Glutamatergic neuron (in vitro differentiated cells): ENCODE results near the gene COA7. TPM values are rescaled to one million over a fixed set of nuclear protein-coding genes. Genes with fewer than 3 reads are reported as not detected.
A peak's percentile ranks its signal among the peaks of the same experiment; 100 is the strongest.
"Not testable (repeated sequence)": the region's sequence is repeated elsewhere in the genome, so short reads cannot be mapped to it uniquely, and the experiment has no call there.

ENCODE experiments used
- DNase-seq: peaks from one replicate; pipeline ENCODE4 v3.0.0; 2022
- H3K27ac Mint-ChIP-seq: one replicate; pipeline ENCODE4 v1.8.0; 2020; ENCODE audit warnings: mild to moderate bottlenecking, mixed read lengths, inconsistent platforms; ENCODE audit not compliant: unreplicated experiment
- H3K27me3 Mint-ChIP-seq: one replicate; pipeline ENCODE4 v1.8.0; 2020; ENCODE audit warnings: mild to moderate bottlenecking, moderate library complexity, mixed read lengths, inconsistent platforms; ENCODE audit not compliant: unreplicated experiment
- H3K36me3 Mint-ChIP-seq: one replicate; pipeline ENCODE4 v1.8.0; 2020; ENCODE audit warnings: mild to moderate bottlenecking, mixed read lengths, inconsistent platforms; ENCODE audit not compliant: unreplicated experiment
- H3K4me1 Mint-ChIP-seq: one replicate; pipeline ENCODE4 v1.8.0; 2020; ENCODE audit warnings: mild to moderate bottlenecking, low read depth, mixed read lengths, inconsistent platforms; ENCODE audit not compliant: unreplicated experiment
- H3K4me3 Mint-ChIP-seq: one replicate; pipeline ENCODE4 v1.8.0; 2020; ENCODE audit warnings: mild to moderate bottlenecking, mixed read lengths, inconsistent platforms; ENCODE audit not compliant: unreplicated experiment
- H3K9me3 Mint-ChIP-seq: one replicate; pipeline ENCODE4 v1.8.0; 2020; ENCODE audit warnings: mild to moderate bottlenecking, moderate library complexity, mixed read lengths, inconsistent platforms; ENCODE audit not compliant: unreplicated experiment
- total RNA-seq: library from RNA; stranded (reverse); fragmentation: NEBNext Ultra II Directional; extraction: Animal tissue kit (Norgen Biotek cat#: 25700); gene quantifications from one replicate; pipeline ENCODE4 v1.2.1, GENCODE V29; 2021; ENCODE audit not compliant: unreplicated experiment
- TF ChIP-seq, protein P1 (sequence below): fragments of 200-600 bp; sonication (generic); IDR thresholded peaks from one replicate; pipeline ENCODE4 v1.5.0; 2021; ENCODE audit not compliant: partially characterized antibody, unreplicated experiment

The COA7 gene
- total RNA-seq, 1 donor from 2014 or later, result 24.6 TPM

DNA sequence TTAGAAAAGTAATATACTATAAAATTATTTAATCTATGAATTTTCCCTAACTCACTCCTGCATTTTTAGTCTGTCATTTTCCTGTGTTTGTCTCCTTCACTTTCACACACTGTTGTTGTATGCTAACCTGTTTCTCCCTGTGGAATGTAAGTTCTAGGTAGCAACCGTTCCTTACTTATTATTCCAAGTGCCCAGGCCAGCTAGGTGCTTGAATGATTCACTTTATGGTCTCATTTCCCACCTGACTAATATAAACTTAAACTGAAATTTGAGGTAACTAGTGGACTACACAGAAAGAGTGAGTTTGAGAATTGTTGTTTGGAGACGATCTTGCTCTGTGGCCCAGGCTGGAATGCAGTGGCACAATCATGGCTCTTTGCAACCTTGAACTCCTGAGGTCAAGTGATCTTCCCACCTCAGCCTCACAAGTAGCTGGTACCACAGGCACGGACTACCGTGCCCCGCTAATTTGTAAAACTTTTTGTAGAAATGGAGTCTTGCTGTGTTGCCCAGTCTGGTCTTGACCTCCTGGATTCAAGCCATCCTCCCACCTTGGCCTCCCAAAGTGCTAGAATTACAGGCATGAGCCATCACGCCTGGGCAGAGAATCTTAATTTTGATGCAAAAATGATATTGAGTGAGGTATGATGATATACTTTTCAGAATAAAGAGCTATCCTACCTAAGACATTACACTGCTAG, 30.0 kb upstream of the COA7 start:
- no peak for DNase-seq
- peak overlapping the region; percentile 96 for H3K4me3 Mint-ChIP-seq
- no peak overlapping the region for H3K27ac Mint-ChIP-seq
- H3K4me1 Mint-ChIP-seq, result peaks cover 7% of the 10 kb centered on the region
- peaks cover 3% of the 10 kb centered on the region for H3K9me3 Mint-ChIP-seq
- no peaks in the 10 kb centered on the region for H3K27me3 Mint-ChIP-seq
- no peaks in the 10 kb centered on the region for H3K36me3 Mint-ChIP-seq
- TF ChIP-seq, protein P1, sequence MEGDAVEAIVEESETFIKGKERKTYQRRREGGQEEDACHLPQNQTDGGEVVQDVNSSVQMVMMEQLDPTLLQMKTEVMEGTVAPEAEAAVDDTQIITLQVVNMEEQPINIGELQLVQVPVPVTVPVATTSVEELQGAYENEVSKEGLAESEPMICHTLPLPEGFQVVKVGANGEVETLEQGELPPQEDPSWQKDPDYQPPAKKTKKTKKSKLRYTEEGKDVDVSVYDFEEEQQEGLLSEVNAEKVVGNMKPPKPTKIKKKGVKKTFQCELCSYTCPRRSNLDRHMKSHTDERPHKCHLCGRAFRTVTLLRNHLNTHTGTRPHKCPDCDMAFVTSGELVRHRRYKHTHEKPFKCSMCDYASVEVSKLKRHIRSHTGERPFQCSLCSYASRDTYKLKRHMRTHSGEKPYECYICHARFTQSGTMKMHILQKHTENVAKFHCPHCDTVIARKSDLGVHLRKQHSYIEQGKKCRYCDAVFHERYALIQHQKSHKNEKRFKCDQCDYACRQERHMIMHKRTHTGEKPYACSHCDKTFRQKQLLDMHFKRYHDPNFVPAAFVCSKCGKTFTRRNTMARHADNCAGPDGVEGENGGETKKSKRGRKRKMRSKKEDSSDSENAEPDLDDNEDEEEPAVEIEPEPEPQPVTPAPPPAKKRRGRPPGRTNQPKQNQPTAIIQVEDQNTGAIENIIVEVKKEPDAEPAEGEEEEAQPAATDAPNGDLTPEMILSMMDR, result no peak

DNA sequence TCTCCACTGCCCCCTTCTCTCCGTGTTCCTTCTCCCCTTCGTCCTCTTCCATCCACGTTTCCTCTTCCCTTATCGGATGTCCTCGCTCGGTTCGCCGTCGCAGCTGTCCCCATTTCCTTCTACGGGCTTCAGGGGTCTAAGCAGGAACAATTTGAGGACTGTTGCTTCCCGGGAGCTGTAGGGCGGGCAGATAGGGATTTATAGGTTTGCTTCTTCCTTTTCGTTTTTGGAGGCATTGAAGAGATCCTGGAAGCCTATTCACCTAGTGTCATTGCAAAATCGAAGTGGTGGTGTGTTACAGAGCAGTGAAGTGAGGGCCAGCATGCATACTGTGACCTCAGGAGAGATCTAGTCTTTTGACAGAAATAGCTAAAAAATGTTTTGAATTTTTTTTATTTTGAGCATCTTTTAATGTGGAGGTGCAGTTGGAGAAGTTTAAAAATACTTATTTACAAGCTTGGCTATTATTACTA, 29.0 kb upstream of the COA7 start:
- DNase-seq, result peak; percentile 54
- Mint-ChIP-seq H3K27ac (peak overlapping the region; percentile 98), H3K36me3 (no peaks in the 10 kb centered on the region), H3K27me3 (no peaks in the 10 kb centered on the region), H3K9me3 (peaks cover 3% of the 10 kb centered on the region), H3K4me1 (peaks cover 7% of the 10 kb centered on the region), H3K4me3 (peak overlapping the region; percentile 96)
- TF ChIP-seq, protein P1, result no peak

DNA sequence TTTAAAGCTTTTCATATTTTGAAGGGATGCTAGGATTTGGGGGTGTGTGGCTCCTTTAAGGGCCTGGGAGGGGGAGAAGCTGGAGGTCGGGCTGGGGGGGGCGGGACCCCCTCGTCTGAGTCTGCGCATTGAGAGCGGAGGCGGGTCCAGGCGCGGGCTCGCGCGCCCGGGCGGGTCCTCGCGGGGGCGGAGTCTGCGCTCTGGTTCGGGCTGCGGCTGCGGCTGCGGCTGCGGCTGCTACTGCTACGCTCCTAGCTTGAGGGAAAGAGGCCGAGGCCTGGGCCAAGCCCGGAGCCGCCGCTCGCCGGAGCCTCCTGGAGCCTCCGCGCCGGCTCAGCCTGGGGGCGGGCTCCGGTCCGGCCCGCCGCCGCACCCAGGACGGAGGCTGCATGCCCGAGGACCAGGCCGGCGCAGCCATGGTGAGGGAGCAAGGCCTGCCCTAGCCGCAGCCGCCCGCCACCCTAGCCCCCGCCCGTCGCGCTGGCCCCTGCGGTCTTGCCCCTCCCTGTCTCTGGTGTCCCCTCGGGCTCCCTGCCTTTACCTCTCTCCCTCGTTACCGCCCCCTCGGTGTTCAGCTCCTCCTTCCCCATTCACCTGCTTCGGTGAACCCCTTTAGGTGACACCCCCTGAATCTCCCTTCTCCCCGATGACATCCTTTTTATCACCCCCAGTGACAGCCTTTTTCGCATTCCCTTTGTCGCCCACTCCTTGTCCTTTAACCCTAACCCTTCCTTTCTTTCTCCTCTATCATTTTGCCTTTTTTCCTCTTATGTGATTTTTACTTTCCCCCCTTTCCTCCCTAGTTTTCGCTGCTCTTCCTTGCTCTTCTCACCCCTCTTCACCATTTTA, 28.3 kb upstream of the COA7 start, which contains the start of gene ZYG11B:
ZYG11B (plus strand) TSS at position 189 of the 849 bp plus-strand sequence; CDS start at position 390, 201 bp downstream.
- Mint-ChIP-seq H3K4me3 (peak within 1 kb of the TSS; percentile 96), H3K4me1 (peaks cover 7% of the 10 kb centered on the region), H3K36me3 (no peaks in the 10 kb centered on the region), H3K27ac (peak within 1 kb of the TSS; percentile 98), H3K9me3 (peaks cover 3% of the 10 kb centered on the region), H3K27me3 (no peaks in the 10 kb centered on the region)
- peak; percentile 94 for DNase-seq
- TF ChIP-seq, protein P1, result no peak

DNA sequence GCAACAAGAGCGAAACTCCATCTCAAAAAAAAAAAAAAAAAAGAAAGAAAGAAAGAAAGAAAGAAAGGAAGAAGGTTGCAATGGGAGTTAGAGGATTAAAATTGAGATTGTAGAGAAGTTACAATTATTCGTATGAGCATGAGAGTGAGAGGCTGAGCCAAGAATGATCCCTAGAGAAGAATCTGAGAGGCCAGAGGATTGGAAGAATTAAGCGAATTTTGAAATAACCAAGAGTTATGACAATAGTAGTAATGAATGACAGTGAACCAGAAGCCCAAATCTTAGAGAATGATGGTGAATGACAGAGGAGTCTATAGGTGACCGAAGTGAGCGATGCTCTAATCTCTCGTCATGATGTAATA, 27.7 kb upstream of the COA7 start:
- peaks cover 7% of the 10 kb centered on the region for H3K4me1 Mint-ChIP-seq
- H3K27me3 Mint-ChIP-seq, result no peaks in the 10 kb centered on the region
- peak overlapping the region; percentile 76 for H3K4me3 Mint-ChIP-seq
- TF ChIP-seq, protein P1, result no peak
- DNase-seq, result no peak
- no peaks in the 10 kb centered on the region for H3K36me3 Mint-ChIP-seq
- peak overlapping the region; percentile 28 for H3K27ac Mint-ChIP-seq
- peaks cover 3% of the 10 kb centered on the region for H3K9me3 Mint-ChIP-seq

DNA sequence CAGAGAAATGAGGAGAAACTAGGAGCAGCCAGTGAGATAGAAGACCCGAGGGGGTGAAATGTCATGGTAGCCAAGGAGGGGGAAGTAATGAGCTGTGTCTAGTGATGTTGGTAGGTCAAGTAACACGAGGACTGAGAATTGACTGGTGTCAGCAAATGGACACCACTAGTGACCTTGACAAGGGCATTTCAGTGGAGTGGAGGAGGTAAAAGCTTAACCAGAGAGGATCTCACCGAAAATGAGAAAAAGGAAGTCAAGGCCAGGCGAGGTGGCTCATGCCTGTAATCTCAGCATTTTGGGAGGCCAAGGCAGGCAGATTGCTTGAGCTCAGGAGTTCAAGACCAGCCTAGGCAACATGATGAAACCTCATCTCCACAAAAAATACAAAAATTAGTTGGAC, 25.1 kb upstream of the COA7 start:
- Mint-ChIP-seq H3K36me3 (no peaks in the 10 kb centered on the region), H3K4me1 (peaks cover 2% of the 10 kb centered on the region), H3K9me3 (peaks cover 1% of the 10 kb centered on the region), H3K4me3 (no peak overlapping the region), H3K27me3 (no peaks in the 10 kb centered on the region), H3K27ac (no peak overlapping the region)
- DNase-seq, result no peak
- TF ChIP-seq, protein P1, result no peak

DNA sequence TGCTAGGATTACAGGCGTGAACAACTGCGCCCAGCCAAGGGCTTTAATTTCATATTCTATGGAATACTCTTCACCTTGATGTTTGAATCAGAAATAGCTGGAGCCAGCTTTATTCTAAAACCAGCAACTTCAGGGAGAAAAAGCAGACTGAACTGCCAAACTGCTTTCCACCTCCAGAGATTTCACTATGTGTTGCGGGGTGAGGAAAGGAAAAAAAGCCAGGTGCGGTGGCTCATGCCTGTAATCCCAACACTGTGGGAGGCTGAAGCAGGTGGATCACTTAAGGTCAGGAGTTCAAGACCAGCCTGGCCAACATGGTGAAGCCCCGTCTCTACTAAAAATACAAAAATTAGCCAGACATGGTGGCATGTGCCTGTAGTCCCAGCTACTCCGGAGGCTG, 17.1 kb upstream of the COA7 start:
- H3K27ac Mint-ChIP-seq, H3K36me3 Mint-ChIP-seq, H3K9me3 Mint-ChIP-seq, H3K27me3 Mint-ChIP-seq, DNase-seq, H3K4me3 Mint-ChIP-seq, H3K4me1 Mint-ChIP-seq: not testable (repeated sequence)
